K562 treated with DMSO at 1 percent for 12 hours (cell line): Measurements from ENCODE around the gene UBLCP1. TPM values are rescaled to one million over a fixed set of nuclear protein-coding genes. Genes with fewer than 3 reads are reported as not detected.

ENCODE experiments used
- total RNA-seq: library from RNA; unstranded; fragments of 300-600 nt; gene quantifications from 2 replicates; pipeline ENCODE4 v1.2.3, GENCODE V29; 2022; ENCODE audit not compliant: insufficient read depth

The UBLCP1 gene
- total RNA-seq = 11.5 and 28.0 TPM in 2 replicates

GRCh38 chr5:159262859-159263568, at the start of gene UBLCP1:
Gene UBLCP1, plus strand, starts transcription at chr5:159263290. Its CDS starts 5,626 bp downstream, at chr5:159268916.

DNA sequence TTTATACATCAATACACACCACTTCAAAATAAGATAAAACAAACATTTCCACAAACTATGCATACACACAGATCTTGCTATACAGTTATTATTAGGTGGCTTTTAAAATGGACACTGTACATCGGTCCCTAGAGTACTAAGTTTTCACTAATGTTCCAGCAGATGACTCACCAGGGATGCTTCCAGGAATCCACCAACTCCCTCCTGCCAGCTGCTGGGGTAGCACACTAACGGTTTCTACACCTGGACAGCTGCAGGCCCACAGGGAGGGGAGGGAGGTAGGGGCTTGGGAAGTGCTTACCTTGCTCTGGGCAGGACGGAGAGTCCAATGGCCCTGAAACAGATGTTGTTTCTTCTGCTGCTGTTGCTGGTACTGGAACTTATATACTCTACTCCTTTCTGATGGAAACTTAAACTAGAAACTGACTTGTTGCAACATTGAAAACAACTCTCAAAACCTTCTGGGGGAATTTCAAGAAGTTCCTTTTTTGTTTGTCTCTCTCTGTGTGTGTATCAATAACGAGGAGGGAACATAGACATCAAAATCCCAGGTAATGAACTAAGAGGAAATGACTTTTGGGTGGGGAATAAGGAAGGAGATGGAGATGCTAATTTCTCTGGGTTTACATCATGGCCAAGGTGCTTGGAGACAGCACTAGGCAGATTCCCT, 67.2 kb downstream of the UBLCP1 start, which contains the start of gene IL12B:
IL12B (minus strand) TSS at position 357 of the 670 bp plus-strand sequence. CDS start 3,705 bp downstream, outside the sequence.

Other genes starting within 250 kb of the UBLCP1 start
- gene EBF1, start 163.4 kb upstream of the UBLCP1 start, total RNA-seq = not detected in 2 replicates
- 27.0 and 47.3 TPM in 2 replicates for gene RNF145, start 53.7 kb upstream of the UBLCP1 start, total RNA-seq
- not detected in 2 replicates for gene IL12B, start 67.2 kb downstream of the UBLCP1 start, total RNA-seq